Inferior parietal cortex (tissue), 1 donor: ENCODE measurements around the gene ZNF837.
A peak's percentile ranks its signal among the peaks of the same experiment; 100 is the strongest.
"Not testable (repeated sequence)": the region's sequence is repeated elsewhere in the genome, so short reads cannot be mapped to it uniquely, and the experiment has no call there.

Experiments
- DNase-seq: peaks from one replicate; pipeline ENCODE4 v3.0.0-alpha.2; 2016; ENCODE audit errors: extremely low spot score

Gene ZNF837

DNA sequence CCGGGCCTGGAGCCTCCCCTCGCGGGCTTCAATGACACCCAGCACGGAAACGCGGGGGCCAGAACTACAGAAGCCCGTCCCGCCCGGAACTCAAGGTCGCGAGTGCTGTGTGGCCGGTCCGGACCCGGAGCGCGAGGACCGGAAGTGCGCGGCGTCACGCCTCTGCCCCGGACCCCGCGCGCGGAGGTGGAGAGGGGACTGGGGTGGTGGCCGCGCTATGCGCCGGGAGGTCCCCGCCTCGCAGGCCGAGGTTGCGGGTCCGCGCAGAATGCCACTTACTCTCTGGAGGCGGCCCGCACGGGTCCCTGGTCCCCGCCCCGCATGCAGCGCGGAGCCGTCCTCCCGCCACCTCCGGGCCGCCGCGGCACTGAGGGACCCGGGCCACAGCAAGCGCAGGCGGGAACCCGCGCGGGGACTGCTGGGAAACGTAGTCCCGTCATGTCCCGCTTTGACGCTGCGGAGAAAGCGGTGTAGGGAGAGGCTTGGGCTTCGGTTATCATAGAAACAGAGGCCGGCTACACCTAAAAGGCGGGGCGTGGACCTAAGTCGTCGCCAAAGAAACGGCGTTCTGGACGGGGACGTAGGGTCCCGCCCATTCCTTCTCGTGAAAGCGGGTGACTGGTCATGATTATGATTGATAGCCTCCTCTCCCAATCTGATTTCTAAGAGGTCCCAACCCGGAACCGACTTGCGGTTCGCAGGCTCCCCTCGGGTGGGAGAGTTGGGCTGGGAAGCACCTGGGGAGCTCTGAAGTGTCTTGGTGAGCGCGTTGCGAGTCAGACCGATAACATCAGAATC lies at the start of gene ZNF837:
TSS of gene ZNF837 (minus strand) at position 369 of the 798 bp plus-strand sequence. CDS start 11,698 bp downstream, outside the sequence.
- peak; percentile 99 for DNase-seq

DNA sequence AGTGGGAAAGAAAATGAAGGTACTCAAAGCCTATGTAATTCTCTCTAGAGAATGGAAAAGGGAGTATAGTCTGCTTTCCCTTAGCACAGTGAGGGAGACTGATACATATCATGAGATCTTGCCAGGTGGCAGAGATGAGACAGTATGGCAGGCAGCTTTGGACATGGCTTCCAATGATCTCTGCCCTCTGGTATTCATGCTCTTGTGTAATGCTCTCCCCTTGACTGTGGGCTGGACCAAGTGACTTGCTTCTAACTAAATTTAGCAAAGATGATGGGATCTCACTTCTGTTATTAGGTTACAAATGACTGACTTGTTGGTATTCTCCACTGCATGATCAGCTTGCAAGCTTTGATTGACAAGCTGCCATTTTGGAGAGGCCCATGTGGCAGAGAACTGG lies 48.9 kb upstream of the ZNF837 start:
- no peak for DNase-seq

DNA sequence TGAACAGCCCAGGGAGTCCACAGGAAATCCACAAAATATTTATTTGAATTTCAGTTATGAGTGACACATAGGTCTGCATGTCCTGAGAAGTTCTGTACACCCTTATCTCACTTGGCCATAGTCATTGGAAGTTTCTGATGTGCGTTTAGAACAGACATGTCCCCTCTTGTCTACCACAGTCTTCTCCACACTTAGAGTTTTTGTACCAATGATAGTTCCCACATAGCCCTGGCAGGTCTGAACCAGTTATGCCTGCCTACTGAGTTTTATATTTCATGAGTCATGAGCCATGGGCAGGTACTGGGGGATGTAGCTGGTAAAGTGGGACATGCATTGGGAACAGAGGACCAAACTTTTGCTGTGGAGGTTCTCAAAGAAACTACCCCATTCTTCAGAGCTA lies 47.8 kb upstream of the ZNF837 start:
- DNase-seq, result no peak

DNA sequence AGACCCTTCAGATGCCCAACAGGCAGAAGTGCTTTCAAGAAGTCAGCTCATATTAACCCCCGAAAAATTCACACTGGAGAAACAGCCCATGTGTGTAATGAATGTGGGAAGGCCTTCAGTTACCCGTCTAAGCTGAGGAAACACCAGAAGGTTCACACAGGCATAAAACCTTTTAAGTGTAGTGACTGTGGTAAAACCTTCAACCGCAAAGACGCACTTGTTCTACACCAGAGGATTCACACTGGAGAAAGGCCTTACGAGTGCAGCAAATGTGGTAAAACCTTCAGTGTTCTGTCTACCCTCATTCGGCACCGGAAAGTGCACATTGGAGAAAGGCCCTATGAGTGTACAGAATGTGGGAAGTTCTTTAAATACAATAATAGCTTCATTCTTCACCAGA lies 36.2 kb upstream of the ZNF837 start:
- no peak for DNase-seq

DNA sequence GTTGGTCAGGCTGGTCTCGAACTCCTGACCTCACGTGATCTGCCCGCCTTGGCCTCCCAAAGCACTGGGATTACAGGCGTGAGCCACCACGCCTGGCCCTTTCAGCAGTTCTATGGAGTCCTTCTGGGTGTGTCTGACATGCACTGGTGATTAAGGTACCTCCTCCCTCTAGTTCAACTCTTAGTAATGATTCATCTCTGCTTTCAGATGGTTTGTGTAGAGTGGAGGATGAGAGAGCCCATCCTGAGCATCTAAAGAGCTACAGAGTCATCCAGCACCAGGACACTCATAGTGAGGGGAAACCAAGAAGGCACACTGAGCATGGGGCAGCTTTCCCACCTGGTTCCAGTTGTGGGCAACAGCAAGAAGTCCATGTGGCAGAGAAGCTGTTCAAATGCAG lies 35.8 kb upstream of the ZNF837 start:
- DNase-seq, result no peak

DNA sequence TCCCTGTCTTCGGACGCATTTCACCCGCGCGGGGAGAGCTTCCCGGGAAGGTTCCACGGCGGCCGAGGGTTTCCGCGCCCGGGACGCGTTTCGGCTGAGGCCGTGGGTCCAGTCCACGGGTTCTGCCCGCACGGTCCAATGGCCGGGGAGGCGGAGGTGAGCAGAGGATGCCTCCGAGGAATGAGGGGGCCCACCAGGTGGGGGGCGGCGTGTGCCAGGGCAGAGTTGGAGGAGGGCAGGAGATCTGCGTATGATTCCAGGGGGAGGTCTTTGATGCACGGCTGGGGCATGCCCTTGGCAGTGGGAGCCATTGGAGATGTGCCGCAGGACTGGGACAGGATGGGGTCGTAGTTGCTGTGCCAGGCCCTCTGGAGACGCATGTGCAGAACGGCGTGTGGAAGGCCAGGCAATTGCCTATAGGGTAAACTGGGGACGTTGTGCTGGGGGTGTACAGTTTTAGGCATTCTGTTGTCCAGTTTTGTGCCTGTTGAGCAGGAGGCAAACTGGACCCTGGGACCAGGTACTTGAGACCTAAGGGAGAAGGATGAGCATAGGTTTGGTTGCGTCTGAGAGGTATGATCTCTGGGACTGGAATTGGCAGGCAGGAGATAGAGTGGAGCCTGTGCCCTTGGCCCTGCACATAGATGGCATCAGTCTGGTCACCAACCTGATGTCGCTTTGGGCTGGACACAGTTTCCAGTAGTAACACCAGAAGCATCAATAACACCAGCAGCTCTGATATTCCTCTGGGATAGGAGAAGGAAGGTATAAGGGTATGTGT lies 28.4 kb upstream of the ZNF837 start:
- peak; percentile 5 for DNase-seq

DNA sequence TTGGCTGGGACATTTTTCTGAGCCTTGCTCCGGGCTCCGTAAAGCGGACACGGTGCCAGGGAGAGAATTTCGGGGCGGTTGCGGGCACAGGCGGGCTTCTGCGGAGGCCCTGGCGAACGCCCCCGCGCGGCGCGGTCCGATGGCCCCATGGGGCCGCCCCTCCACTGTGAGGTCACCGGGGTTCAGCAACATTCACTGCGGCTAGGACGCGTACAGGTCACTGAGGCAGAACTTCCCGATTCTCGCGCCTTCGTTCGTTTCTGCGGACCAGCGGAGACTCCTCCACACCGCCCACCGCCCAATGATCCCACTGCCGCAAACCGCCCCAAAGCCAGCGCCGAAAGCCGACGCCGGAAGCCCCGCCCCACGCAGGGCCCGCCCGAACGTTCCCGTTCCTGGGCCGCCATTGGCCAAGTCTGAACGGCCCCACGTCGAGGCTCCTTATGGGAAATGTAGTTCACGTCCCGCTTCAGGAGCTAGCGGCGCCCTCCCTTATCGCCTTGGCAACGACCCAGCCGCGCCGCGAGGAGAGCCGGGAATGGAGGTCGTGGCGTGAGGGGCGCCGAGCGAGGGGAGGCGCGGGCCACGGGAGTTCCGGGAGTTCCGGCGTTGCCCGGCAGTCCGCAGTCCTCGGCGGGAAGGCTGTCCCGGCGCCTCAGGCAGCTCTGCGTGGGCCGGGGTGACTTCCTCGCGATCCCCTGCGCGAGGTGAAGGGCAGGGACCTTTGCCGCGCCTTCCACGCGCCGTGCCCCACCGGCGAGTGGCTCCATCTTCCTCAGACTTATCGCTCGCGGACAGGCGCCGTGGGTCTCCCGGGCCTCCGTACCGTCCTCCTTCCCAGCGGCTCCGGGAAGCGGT lies 27.6 kb upstream of the ZNF837 start, which contains the start of gene ZNF584:
TSS of gene ZNF584 (plus strand) at position 498 of the 858 bp plus-strand sequence. CDS start 499 bp downstream, outside the sequence.
- DNase-seq, result peak; percentile 97

DNA sequence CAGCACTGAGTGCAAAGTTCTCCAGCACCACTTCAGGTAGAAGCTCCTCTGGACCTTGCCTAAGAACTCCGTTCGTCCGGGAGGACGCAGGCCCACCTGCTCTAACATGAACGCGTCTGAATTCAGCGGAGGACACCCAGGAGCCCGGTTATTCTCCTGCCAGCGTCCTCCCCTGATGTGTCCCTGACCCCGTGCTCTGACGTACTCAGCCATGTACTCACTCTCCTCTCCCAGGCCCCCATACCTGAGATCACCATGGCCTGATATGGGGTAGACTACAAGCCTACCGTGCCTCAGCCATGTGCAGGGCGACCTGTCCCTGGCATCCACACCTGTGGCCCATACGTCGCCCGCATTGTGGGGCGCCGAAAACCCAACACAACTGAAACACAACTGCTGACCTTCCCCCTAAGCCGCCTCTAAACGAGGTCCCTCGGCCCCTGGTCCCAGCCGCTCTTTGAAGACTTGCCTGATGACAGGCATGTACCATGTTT lies 26.9 kb upstream of the ZNF837 start:
- DNase-seq, result no peak

DNA sequence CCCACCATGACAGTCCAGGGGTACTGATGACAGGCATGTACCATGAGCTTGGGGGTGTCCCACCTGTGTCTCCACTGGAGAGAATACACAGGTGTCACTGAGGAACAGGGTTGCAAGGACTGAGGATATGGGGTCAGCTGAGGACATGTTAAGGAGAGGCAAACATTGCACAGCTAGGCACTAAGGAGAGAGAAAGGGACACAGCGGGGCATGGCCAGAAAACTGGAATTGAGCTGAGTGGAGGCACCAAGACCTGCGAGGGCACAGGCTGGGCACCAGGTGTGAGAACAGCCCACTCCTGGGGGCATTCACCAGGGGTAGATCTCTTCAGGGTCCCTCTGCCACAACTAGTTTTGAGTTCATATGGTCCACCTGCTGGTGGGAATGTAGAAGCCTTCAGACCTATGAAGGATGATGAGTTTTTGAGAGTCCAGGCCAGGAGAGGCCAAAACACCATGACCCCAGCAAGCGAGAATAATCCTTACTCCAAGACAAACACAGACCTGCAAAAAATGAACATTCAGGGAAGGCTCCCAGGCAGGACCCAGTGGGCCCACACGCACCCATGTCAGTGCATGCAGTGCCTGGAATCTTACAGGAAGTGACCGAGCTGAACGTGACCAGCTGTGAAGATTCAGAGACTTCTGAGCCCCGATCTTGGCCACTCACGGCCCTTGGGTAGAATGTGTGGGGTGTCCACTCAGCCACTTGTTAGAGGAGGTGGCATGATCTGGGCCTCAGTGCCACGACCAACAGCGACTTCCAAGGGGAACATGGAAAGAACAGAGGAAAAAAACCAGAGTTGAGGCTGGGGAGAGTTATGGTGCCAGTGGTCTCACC lies 26.2 kb upstream of the ZNF837 start:
- DNase-seq, result no peak

DNA sequence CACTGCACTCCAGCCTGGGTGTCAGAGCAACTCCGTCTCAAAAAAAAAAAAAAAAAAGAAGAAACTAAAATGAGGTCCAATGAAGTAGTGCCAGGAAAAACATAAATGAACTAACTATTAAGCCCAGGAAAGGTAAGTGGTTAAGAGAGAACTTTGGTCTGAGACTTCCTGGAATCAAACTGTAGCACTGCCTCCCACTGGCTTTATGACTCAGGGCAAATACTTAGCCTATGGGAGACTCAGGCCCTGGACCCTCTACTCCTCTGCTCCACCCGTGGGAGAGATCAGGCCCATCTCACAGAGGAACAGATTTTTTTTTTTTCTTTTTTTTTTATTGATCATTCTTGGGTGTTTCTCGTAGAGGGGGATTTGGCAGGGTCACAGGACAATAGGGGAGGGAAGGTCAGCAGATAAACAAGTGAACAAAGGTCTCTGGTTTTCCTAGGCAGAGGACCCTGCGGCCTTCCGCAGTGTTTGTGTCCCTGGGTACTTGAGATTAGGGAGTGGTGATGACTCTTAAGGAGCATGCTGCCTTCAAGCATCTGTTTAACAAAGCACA lies 23.2 kb upstream of the ZNF837 start:
- not testable (repeated sequence) for DNase-seq

DNA sequence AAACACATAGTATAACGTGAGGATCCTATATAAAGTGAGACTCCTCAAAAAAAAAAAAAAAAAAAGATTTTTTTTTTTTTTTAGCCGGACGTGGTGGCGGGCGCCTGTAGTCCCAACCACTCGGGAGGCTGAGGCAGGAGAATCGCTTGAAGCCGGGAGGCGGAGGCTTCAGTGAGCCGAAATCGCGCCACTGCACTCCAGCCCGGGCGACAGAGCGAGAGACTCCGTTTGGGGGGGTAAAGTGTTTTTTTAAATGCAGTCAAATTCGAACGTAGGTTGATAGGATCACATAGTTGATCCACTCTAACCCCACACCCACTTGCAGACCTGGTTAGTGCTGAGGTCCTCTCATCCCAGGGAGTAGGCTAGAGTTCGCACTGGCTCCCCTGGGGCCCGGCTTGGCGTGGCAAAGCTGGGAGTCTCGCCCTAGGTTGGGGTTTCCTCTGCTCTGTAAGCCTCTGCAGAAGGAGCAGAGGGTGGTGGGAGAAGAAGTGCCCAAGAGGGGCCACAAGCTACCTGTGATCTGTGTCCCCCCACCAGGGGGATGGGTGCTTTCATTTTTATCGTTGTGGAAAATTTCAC lies 21.1 kb upstream of the ZNF837 start:
- DNase-seq, result no peak

DNA sequence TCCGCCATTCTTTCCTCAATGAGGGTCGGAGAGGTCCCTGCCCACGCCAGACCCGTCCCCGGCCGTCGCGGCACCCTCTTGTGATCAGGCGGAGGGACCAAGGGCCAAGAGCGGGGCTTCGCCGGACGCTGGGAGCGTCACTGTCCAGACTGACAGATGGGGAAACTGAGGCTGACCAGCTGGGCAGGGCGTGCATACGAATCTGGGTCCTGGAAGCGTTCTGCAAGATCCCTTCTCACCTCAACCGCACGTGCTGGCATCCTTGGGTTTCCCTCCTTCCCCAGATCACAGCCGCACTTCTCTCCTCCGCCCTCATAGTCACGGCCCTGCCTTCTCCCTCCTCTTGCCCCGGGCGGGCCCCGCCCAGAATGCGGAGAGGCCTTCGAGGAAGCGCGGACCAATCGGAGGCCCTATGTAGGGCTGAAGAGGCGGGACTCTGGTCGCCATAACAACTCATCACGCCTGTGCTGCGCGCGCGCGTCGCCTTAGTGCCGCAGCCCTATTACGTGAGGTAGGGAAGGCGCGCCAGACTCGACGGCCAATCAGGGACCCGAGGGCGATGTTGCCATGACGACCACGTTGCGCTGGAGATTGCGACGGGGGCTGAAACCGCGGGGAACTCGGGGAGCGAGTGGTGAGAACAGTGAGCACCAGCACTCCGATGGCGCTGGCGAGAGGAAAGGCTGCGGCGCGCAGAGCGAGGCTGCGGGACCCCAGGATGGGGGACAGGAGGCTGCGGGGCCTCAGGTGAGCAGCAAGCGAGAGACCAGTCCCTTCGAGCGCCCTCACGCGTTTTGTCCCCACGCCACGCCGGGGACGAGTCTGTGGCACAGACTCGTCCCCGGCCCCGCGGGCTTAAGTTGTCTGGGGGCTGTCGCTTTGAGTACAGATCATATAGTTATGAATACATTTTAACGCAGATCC lies 20.3 kb upstream of the ZNF837 start:
- DNase-seq, result peak; percentile 99

DNA sequence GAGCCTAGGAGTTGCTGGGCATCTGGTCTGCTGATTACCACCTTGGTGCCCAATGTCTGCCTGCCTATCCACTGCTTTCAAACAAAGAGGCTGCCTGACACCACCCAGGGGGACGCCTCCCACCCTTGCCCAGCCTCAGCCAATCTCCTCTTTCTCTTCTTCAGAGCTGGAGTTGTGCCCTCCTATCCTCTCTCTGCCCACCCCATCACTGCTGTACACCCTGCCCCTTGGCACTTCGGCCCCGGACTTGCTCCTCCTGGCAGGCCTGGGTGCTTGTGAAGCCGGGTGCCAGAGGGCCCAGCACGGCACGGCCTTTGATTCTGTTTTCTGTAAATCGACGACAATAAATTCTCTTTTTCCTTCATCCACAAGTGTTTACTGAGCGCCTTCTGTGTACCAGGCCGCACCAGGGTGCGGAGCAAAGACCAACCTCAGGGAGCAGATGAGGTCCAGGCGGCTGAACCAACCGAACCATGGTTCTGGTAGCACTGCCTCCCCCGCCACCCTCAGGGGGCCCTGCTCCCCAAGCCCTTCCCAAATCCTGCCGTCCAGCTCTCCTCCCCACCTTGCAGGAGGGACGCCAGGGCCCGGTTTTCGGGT lies 19.6 kb upstream of the ZNF837 start:
- DNase-seq, result no peak

DNA sequence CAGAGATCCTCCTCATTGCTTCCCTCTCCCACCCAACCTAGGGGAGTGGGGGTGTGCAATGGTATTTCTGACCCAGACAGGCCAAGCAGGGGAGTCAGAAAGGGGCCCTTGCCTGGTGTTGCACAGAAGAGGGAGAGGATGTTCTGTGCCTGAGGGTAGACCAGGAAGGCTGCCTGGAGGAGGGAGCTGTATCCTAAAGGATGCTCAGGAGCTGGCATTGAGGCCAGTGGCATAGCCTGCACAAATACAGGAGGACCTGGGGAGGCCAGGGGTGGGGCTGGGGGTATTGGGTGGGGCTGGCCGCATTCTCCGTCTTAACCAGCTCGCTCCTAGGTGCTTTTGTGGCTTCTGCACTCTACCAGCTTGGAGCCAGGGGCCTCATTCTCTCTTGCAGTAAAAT lies 19.1 kb upstream of the ZNF837 start:
- no peak for DNase-seq

DNA sequence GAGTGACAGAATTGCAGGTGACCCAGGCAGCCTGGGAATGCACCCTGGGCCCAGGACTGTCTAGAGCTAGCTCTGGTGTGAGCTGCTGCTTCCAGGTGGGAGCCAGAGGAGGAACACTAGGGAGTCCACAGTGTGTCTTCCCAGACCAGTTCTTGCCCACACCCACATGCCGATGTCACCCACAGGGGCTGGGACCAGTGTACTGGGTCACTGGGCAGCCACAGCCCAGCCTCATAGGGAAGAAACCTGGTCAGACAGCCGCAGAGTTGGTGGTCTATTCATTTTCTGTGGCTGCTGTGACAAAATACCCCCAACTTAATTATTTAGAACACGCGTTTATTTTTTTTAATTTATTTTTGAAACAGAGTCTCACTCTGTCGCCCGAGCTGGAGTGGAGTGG lies 17.7 kb upstream of the ZNF837 start:
- DNase-seq, result no peak

DNA sequence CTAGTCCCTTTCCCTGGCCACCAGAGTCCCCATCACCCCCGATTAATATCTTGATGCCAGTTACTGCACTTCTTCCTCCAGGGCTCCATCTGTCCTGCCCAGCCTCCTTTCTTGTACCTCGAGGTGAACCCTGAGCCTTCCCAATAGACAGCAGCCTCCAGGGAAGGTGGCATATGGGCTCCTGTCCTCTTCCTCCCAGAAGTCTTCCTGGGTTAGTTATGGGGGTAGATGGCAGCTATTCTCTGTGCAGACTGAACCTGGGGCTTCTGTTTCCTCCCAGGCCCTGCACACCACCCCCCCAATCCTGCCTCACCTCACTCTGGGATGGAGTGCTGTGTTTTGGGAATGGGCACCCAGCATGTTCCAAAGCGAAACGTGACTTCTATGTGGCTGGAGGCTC lies 17.3 kb upstream of the ZNF837 start:
- no peak for DNase-seq

DNA sequence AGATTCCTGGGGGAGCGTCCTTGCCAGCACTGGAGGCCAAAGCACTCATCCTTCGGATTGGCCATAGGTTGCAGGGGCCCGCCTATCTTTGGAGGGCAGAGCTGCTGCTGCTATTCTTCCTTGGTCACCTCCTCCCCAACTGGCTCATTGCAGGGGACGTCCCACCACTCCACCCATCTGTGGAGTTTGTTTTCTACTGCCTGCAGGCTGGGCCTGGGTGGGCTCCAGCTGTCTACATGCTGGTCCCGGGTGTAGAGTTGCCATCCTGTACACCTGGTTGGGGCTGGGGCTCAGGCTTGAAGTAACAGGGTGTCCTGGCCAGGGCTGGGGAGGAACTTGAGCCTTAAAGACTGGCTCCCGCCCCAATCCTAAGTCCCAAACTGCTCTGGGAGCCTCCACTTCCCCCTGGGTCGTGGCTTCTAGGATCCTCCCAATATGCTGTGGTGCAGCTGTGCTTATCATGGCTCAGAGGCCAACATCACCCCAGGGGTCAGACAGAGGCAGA lies 16.8 kb upstream of the ZNF837 start:
- no peak for DNase-seq
